ENCODE data around the gene IKZF1.

IKZF1 gene

DNA sequence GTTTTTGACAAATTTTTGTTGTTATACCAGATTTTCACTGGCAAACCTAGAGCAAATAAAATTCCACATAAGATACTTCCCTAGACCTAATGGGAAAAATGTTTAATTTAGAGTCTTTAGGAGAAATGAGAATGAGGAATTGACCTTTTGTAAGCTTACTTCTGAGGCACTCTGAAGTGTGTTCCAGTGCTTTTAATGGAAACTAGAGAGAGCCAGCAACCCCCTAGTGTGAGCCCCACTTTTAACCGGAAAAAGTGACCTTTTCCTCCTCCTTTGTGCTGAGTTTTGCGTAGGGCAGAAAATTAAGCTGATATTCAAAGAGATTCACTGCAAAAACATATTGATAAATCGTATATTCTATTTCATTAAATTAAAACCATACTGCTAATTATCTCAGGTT lies 5.2 kb downstream of the IKZF1 start:
- no peak overlapping the region for H3K27ac ChIP-seq
- TF ChIP-seq, protein P1, sequence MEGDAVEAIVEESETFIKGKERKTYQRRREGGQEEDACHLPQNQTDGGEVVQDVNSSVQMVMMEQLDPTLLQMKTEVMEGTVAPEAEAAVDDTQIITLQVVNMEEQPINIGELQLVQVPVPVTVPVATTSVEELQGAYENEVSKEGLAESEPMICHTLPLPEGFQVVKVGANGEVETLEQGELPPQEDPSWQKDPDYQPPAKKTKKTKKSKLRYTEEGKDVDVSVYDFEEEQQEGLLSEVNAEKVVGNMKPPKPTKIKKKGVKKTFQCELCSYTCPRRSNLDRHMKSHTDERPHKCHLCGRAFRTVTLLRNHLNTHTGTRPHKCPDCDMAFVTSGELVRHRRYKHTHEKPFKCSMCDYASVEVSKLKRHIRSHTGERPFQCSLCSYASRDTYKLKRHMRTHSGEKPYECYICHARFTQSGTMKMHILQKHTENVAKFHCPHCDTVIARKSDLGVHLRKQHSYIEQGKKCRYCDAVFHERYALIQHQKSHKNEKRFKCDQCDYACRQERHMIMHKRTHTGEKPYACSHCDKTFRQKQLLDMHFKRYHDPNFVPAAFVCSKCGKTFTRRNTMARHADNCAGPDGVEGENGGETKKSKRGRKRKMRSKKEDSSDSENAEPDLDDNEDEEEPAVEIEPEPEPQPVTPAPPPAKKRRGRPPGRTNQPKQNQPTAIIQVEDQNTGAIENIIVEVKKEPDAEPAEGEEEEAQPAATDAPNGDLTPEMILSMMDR (conservative IDR thresholded peaks at IDR 0.05): no peak

- no peak overlapping the region for H3K27ac ChIP-seq
- TF ChIP-seq, protein P1 (conservative IDR thresholded peaks at IDR 0.05): no peak
Measured at GRCh38 chr7:50310361-50310760, 5.8 kb downstream of the IKZF1 start.

DNA sequence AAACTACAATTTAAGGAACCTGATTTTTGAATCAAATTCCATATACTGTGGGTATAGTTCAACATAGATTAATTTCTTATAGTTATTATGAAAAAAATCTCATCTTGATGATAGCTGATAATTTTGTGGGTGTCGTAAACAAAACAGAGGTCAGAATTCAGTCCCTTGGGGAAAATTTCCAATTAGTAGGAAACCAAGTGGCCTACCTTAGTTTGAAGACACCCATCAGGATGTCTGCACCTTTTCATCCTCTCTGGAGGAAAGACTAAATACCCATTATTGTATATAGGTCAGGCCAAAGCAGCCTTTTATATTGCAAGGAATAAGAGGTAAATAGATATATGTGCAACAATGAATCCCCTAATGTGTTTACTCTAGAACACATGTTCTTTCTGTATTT lies 6.4 kb downstream of the IKZF1 start:
- no peak overlapping the region for H3K27ac ChIP-seq
- TF ChIP-seq, protein P1 (conservative IDR thresholded peaks at IDR 0.05): no peak

DNA sequence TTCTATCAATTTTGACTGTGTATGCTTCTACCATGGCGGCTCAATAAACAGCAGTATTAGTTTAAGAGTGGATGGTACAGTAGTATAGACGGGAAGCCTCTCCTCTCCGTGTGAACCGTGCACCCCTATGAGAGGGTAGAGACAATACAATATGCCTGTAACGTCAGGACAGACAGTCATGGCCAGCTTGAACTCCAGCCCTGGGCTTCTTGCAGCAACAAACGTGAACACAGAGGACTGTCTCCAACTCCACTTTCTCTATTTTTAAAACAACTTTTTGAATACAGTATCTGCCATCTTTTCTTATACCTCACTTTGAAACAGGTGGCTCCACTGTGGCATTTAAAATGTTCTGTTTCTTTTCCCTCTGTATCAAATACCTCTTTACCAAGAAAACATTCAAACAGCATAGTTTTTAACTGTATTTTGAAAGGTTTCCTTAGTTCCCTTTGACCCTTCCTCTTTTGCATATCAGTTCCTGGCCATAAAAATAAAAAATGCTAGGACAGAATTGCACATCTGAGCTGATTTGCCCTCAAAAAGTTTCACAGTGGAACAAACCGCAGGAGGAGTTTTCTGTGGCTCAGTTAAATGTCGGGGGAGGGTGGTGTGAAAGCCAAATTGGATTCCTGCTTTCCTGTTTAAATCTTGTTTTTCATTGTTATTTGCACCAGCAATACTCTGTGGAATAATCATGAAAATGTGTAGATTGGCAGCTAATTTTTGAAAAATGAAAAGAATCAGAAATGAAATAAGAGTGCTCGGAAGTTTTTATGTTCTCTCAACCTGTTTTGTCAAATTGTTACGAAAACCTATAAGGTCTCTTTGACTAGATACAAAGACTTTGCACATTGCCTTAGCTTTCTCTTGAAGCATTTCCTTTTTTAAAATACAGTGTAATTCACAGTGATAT lies 8.0 kb downstream of the IKZF1 start:
- TF ChIP-seq, protein P1 (conservative IDR thresholded peaks at IDR 0.05): no peak
- no peak overlapping the region for H3K27ac ChIP-seq

- H3K27ac ChIP-seq: no peak overlapping the region
- TF ChIP-seq, protein P1 (conservative IDR thresholded peaks at IDR 0.05): no peak
Measured at GRCh38 chr7:50314836-50315592, 10.5 kb downstream of the IKZF1 start.

GRCh38 chr7:50315739-50316671 lies 11.5 kb downstream of the IKZF1 start:
- TF ChIP-seq, protein P1 (conservative IDR thresholded peaks at IDR 0.05): no peak
- H3K27ac ChIP-seq: no peak overlapping the region
